ENCODE results near the gene CD1B.
"Not testable (repeated sequence)": the region's sequence is repeated elsewhere in the genome, so short reads cannot be mapped to it uniquely, and the experiment has no call there.

The CD1B gene

GRCh38 chr1:158357441-158357840 lies 26.1 kb upstream of the CD1B start:
- no peak overlapping the region for H3K4me3 ChIP-seq (replicated peaks in 1 of 2; ENCODE audit: low read depth in 2 of 2, low read length in 2 of 2)
- no peak for TF ChIP-seq CTCF (IDR thresholded peaks at IDR 0.05; ENCODE audit: low read depth, low read length)
- DNase-seq (ENCODE audit: low read depth in 2 of 2) = no peak

DNA sequence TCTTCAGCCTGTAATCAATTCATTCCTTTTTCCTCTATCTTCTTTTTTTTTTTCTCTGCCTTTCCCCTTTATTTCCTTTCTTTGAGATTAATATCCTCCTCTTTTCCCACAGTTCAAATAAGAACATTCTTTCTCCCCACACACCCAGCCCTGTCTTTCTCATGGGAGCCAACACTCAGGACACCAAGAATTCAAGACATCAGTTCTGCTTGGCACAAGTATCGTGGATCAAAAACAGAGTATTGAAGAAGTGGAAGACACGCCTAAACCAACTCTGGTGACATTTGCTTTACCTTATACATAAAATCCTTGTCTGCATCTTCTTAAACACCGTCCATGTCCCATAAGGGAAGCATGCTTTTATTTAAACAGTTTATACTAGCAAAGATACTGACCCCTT lies 25.3 kb upstream of the CD1B start:
- no peak for TF ChIP-seq CTCF (IDR thresholded peaks at IDR 0.05; ENCODE audit: low read depth, low read length)
- H3K4me3 ChIP-seq (replicated peaks in 1 of 2; ENCODE audit: low read depth in 2 of 2, low read length in 2 of 2) = no peak overlapping the region
- DNase-seq (ENCODE audit: low read depth in 2 of 2) = no peak

GRCh38 chr1:158355773-158356285 lies 24.5 kb upstream of the CD1B start:
- no peak for DNase-seq (ENCODE audit: low read depth in 2 of 2)
- no peak for TF ChIP-seq CTCF (IDR thresholded peaks at IDR 0.05; ENCODE audit: low read depth, low read length)
- H3K4me3 ChIP-seq (replicated peaks in 1 of 2; ENCODE audit: low read depth in 2 of 2, low read length in 2 of 2) = no peak overlapping the region

DNA sequence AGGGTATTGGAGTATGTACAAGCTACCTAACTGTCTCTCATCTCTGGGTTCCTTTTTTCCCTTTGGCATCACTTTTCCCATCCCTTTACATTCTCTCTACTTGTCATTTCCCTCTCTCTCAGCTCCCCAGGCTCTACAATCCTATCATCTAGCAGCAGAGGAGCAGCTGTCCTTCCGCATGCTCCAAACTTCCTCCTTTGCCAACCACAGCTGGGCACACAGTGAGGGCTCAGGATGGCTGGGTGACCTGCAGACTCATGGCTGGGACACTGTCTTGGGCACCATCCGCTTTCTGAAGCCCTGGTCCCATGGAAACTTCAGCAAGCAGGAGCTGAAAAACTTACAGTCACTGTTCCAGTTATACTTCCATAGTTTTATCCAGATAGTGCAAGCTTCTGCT lies 22.9 kb upstream of the CD1B start:
- no peak for DNase-seq (ENCODE audit: low read depth in 2 of 2)
- no peak overlapping the region for H3K4me3 ChIP-seq (replicated peaks in 1 of 2; ENCODE audit: low read depth in 2 of 2, low read length in 2 of 2)
- TF ChIP-seq CTCF (IDR thresholded peaks at IDR 0.05; ENCODE audit: low read depth, low read length) = no peak

DNA sequence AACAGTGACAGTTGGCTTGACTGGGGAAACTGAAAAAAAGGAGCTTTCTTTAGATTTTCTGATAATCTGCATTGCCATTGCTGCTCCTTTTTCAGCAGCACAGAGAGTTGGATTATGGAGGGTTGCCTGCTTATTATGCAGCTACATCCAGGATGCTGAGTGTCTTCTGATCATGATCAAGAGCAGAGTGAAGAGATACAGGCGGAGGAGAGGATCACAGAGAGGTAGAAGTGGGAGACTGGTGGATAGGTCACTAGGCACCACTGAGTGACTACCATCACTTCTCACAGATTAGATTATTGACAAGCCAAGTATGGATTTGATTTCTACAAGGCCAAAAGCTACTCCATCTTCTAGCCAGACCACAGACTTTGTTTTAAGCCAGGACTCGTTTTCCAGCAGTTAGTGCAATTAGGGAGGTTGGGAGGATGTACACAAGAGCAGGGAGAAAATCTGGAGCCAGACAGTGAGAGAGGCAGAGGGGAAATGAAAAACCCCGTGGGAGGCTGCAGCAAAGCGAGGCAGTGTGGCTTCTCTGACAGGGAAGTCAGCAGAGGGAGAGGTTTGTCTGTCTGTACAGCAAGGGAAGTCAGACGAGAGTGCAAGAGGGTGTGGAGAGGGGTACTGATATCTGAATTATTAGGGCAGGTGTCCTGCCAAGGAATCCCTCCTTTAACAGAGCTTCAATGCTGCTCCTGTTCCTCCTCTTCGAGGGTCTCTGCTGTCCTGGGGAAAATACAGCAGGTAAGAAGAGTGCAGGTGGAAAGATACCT lies 22.2 kb upstream of the CD1B start, which contains the start of gene CD1E:
CD1E (plus strand) TSS at position 592 of the 773 bp plus-strand sequence; CDS start at position 687, 95 bp downstream.
- TF ChIP-seq CTCF (IDR thresholded peaks at IDR 0.05; ENCODE audit: low read depth, low read length) = no peak
- H3K4me3 ChIP-seq (replicated peaks in 1 of 2; ENCODE audit: low read depth in 2 of 2, low read length in 2 of 2) = no peak within 1 kb of the TSS
- DNase-seq (ENCODE audit: low read depth in 2 of 2) = no peak

GRCh38 chr1:158348946-158349345 lies 17.6 kb upstream of the CD1B start:
- DNase-seq (ENCODE audit: low read depth in 2 of 2); H3K4me3 ChIP-seq (replicated peaks in 1 of 2; ENCODE audit: low read depth in 2 of 2, low read length in 2 of 2): not testable (repeated sequence)

GRCh38 chr1:158336413-158336812 lies 5.1 kb upstream of the CD1B start:
- DNase-seq (ENCODE audit: low read depth in 2 of 2); H3K4me3 ChIP-seq (replicated peaks in 1 of 2; ENCODE audit: low read depth in 2 of 2, low read length in 2 of 2): not testable (repeated sequence)

GRCh38 chr1:158335213-158335532 lies 3.8 kb upstream of the CD1B start:
- no peak for TF ChIP-seq CTCF (IDR thresholded peaks at IDR 0.05; ENCODE audit: low read depth, low read length)

More at GRCh38 chr1:158335213-158335532, 3.8 kb upstream of the CD1B start:
- no peak for DNase-seq (ENCODE audit: low read depth in 2 of 2)
- no peak overlapping the region for H3K4me3 ChIP-seq (replicated peaks in 1 of 2; ENCODE audit: low read depth in 2 of 2, low read length in 2 of 2)
